Mesothelial cell of epicardium (in vitro differentiated cells): Measurements from ENCODE around the gene SAMD4B. TPM values are rescaled to one million over a fixed set of nuclear protein-coding genes. Genes with fewer than 3 reads are reported as not detected.

Source experiments
- DNase-seq, 2 experiments: peaks; one replicate each; pipeline ENCODE4 v3.0.0; 2021; ENCODE audit warnings: low spot score in 2 of 2; ENCODE audit not compliant: unreplicated experiment in 2 of 2
- H3K27ac Mint-ChIP-seq: 2 replicates; pipeline ENCODE4 v1.8.0; 2021; ENCODE audit warnings: mixed read lengths
- H3K27me3 Mint-ChIP-seq: 2 replicates; pipeline ENCODE4 v1.8.0; 2021; ENCODE audit warnings: low read depth, mixed read lengths
- H3K36me3 Mint-ChIP-seq: 2 replicates; pipeline ENCODE4 v1.8.0; 2021; ENCODE audit warnings: mixed read lengths
- H3K4me1 Mint-ChIP-seq: 2 replicates; pipeline ENCODE4 v1.8.0; 2021; ENCODE audit warnings: mixed read lengths
- H3K4me3 Mint-ChIP-seq: 2 replicates; pipeline ENCODE4 v1.8.0; 2021; ENCODE audit warnings: mild to moderate bottlenecking, moderate library complexity, mixed read lengths
- H3K9me3 Mint-ChIP-seq: 2 replicates; pipeline ENCODE4 v1.8.0; 2021; ENCODE audit warnings: mixed read lengths
- CTCF ChIP-seq: fragments of 200-600 bp; sonication (generic); IDR thresholded peaks from one replicate; pipeline ENCODE4 v1.5.0; 2021; ENCODE audit warnings: antibody characterized with exemption; ENCODE audit not compliant: unreplicated experiment
- total RNA-seq: library from RNA; stranded (reverse); gene quantifications from 3 replicates; pipeline ENCODE4 v1.2.1, GENCODE V29; 2021

SAMD4B gene
- total RNA-seq, 1 donor from 2014 or later: 128 TPM

GRCh38 chr19:39407660-39408391, 65.6 kb downstream of the SAMD4B start:
- peaks cover 1% of the 10 kb centered on the region for H3K27me3 Mint-ChIP-seq
- no peak for TF ChIP-seq CTCF
- H3K27ac Mint-ChIP-seq: peak overlapping the region; percentile 99
- peaks cover 4% of the 10 kb centered on the region for H3K36me3 Mint-ChIP-seq
- peak overlapping the region; percentile 91 for H3K4me3 Mint-ChIP-seq
- peaks cover 43% of the 10 kb centered on the region for H3K4me1 Mint-ChIP-seq
- no peaks in the 10 kb centered on the region for H3K9me3 Mint-ChIP-seq
- DNase-seq: no peak

GRCh38 chr19:39408392-39409207, 66.4 kb downstream of the SAMD4B start:
- no peak for DNase-seq
- Mint-ChIP-seq H3K27me3 (peaks cover 1% of the 10 kb centered on the region), H3K36me3 (peaks cover 4% of the 10 kb centered on the region), H3K4me1 (peaks cover 41% of the 10 kb centered on the region), H3K27ac (peak overlapping the region; percentile 99), H3K4me3 (peak overlapping the region; percentile 91), H3K9me3 (no peaks in the 10 kb centered on the region)
- TF ChIP-seq CTCF: no peak

GRCh38 chr19:39409208-39410016, 67.2 kb downstream of the SAMD4B start:
- peaks cover 1% of the 10 kb centered on the region for H3K27me3 Mint-ChIP-seq
- TF ChIP-seq CTCF: peak; percentile 10
- DNase-seq: peak; percentile 70 to 81
- H3K27ac Mint-ChIP-seq: peak overlapping the region; percentile 99
- no peaks in the 10 kb centered on the region for H3K9me3 Mint-ChIP-seq
- peak overlapping the region; percentile 94 for H3K4me3 Mint-ChIP-seq
- H3K4me1 Mint-ChIP-seq: peaks cover 42% of the 10 kb centered on the region
- H3K36me3 Mint-ChIP-seq: peaks cover 4% of the 10 kb centered on the region

GRCh38 chr19:39410017-39410830, 68.0 kb downstream of the SAMD4B start:
- Mint-ChIP-seq H3K4me3 (peak overlapping the region; percentile 94), H3K4me1 (peaks cover 50% of the 10 kb centered on the region), H3K27me3 (peaks cover 1% of the 10 kb centered on the region), H3K27ac (peak overlapping the region; percentile 87), H3K36me3 (peaks cover 4% of the 10 kb centered on the region), H3K9me3 (no peaks in the 10 kb centered on the region)
- no peak for DNase-seq
- TF ChIP-seq CTCF: no peak

GRCh38 chr19:39410831-39411080, 68.5 kb downstream of the SAMD4B start:
- Mint-ChIP-seq H3K36me3 (peaks cover 4% of the 10 kb centered on the region), H3K27ac (peak overlapping the region; percentile 87), H3K27me3 (peaks cover 1% of the 10 kb centered on the region), H3K4me3 (peak overlapping the region; percentile 94), H3K9me3 (no peaks in the 10 kb centered on the region), H3K4me1 (peaks cover 54% of the 10 kb centered on the region)
- TF ChIP-seq CTCF: no peak
- DNase-seq: no peak
